ENCODE results near the gene MACO1.
"Not testable (repeated sequence)": the region's sequence is repeated elsewhere in the genome, so short reads cannot be mapped to it uniquely, and the experiment has no call there.

The MACO1 gene, protein sequence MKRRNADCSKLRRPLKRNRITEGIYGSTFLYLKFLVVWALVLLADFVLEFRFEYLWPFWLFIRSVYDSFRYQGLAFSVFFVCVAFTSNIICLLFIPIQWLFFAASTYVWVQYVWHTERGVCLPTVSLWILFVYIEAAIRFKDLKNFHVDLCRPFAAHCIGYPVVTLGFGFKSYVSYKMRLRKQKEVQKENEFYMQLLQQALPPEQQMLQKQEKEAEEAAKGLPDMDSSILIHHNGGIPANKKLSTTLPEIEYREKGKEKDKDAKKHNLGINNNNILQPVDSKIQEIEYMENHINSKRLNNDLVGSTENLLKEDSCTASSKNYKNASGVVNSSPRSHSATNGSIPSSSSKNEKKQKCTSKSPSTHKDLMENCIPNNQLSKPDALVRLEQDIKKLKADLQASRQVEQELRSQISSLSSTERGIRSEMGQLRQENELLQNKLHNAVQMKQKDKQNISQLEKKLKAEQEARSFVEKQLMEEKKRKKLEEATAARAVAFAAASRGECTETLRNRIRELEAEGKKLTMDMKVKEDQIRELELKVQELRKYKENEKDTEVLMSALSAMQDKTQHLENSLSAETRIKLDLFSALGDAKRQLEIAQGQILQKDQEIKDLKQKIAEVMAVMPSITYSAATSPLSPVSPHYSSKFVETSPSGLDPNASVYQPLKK
- total RNA-seq, result 57.6 to 81.7 (median 60.4) reads per million in 4 experiments

- peak; percentile 94 for DNase-seq
Measured at GRCh38 chr1:25430073-25430966, at the start of gene MACO1. TSS of gene MACO1 (plus strand) at chr1:25430897. CDS start at chr1:25431099, 202 bp downstream.

GRCh38 chr1:25382543-25382942, 48.2 kb upstream of the MACO1 start:
- not testable (repeated sequence) for DNase-seq

- not testable (repeated sequence) for DNase-seq
Measured at GRCh38 chr1:25383090-25383489, 47.6 kb upstream of the MACO1 start.

GRCh38 chr1:25383875-25384274, 46.8 kb upstream of the MACO1 start:
- not testable (repeated sequence) for DNase-seq

DNA sequence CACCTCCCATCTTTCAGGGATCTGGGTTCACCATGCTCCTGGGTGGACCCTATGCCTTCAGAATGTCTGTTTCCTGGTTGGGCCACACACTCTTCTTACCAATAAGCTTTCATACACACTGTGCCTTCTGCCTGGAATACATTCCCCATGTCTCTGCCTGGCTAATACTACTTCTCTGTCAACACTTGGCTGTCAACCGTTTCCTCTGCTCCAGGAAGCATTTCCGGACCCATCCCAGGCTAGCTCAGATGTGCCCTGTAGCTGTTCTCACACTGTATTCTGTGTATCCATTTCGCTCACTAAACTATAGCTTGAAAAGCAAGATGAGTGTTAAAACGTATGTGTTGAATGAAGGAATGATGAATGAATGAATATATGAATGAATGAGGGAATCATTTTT, 43.6 kb upstream of the MACO1 start:
- DNase-seq, result not testable (repeated sequence)

DNA sequence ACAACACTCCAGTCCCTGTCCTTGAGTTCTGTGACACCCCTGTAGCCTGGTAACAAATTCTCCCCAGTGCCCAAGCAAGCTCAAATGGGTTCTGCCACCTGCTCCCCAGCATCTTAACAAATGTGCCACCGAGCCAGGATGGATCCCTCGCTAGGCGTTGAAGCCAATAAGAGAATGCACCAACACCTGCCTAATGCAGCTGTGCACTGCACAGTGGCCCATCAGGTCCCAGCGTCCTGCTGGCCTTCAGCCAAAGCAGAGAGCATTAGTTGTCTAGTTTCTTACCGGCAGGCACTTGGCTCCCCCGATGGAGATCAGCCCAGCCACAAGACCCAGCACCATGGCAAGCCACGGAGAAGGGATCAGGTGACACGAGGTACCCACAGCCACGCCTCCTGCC, 42.0 kb upstream of the MACO1 start:
- DNase-seq, result not testable (repeated sequence)

- not testable (repeated sequence) for DNase-seq
Measured at GRCh38 chr1:25389721-25390120, 41.0 kb upstream of the MACO1 start.

DNA sequence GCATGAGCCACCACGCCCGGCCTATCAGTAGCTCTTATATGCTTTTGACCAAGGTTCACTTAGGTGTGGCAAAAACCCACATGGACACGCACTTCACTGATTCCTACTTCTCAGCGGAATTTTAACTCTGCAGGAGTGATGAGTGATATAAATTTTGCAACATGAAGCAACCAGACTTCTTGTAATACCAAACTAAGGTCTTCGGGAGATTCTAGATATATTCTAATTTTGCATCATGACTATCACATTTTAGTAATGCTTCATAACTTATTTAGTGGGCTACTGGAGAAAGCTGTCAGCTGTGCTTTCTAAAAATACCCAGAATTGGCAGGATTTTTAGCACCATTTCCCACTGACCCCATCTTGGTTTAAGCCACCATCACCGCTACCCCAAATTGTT, 37.9 kb upstream of the MACO1 start:
- DNase-seq, result no peak

- not testable (repeated sequence) for DNase-seq
Measured at GRCh38 chr1:25397549-25397948, 33.1 kb upstream of the MACO1 start.

GRCh38 chr1:25398079-25398478, 32.6 kb upstream of the MACO1 start:
- not testable (repeated sequence) for DNase-seq

GRCh38 chr1:25402947-25403803, 27.5 kb upstream of the MACO1 start:
- DNase-seq, result not testable (repeated sequence)

DNA sequence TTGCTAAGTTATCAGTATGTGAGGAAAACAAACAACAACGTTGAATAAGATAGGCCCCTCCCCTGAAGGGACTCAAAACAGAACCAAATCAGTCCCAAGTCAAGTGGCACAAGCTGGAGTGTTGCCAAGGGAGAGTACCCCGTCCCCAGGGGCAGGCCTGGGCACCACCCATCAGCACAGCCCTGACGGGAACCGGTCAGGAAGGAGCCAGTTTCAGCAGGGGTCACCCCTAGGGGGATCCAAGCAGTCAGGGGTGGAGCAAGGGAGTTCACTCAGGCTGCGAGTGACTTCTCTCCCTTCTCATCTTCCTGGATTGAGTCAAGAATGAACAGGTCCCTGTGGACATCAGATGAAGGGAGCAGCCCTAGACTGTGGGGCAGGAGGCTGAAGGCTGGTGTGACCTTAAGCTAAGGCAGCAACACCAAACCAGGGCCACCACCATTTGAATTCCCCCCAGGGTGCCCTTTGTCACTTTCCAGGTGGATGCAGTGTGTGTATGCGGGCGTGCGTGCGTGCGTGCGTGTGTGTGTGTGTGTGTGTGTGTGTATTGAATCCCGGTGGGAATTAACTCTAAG, 24.9 kb upstream of the MACO1 start:
- not testable (repeated sequence) for DNase-seq

- not testable (repeated sequence) for DNase-seq
Measured at GRCh38 chr1:25409641-25410427, 20.9 kb upstream of the MACO1 start.

DNA sequence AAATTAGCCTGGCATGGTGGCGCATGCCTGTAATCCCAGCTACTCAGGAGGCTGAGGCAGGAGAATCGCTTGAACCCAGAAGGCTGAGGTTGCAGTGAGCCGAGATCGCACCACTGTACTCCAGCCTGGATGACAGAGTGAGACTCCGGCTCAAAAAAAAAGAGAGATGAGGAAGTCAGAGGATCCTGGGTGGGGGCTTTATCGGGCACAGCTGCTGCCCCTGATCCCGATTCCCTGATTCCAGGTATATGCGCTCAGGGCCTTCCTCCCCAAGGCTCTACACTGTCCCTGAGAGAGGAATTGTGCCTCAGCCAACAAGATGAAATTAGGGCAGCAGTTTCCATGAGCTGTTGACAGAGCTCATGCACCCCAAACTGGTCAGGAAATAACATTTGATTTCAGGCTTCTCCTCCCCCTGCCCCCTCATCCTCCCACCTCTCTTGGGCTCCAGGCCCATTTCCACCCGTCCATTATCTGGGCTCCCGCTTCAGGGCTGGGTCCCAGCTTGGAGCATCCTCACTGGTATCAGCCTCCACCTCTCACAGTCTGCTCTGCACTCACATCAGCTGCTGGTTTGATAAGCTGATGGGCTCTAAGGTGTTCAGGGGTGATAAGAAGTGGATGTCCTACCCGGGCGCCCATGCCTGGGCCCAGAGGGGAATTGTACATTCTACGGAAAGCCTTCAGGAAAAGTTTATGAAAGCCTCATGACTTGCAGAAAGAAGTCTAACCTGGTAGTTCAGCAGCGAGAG, 17.6 kb upstream of the MACO1 start:
- DNase-seq, result not testable (repeated sequence)

DNA sequence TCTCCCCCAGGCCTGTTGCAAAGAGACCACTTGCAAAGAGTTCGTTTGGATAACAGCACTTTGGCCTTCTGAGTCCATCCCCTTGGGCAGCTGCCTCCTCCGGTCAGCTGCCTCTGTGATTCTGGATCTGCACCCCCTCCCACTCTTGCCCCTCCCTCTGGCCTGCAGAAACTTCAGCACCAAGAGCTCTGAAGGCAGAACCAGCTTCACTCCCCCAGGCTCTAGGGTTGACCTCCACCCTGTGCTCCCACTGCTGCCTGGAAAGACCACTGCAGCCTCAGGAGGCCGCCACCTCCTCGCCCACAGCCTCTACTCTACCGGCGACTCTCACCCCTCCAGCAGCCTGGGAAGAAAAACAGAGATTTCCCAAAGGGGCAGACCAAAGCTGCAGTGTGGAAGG, 16.5 kb upstream of the MACO1 start:
- not testable (repeated sequence) for DNase-seq

DNA sequence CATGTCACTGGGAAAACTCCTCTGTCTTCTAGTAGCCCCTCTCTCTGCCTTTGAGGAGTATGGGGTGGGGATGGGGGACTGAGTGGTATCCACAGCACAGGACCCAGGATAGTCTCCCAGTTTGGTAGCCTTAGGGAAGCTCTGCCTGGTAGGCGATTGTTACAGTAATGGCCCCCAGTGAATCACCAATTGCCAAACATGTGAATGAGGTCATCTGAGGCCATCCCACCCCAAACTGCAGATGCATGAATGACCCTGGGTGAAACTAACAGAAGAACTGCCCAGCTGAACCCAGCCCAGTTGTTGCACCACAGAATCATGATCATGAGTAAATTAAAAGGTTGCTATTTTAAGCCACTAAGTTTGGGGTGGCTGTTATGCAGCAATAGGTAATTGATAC, 16.1 kb upstream of the MACO1 start:
- not testable (repeated sequence) for DNase-seq

DNA sequence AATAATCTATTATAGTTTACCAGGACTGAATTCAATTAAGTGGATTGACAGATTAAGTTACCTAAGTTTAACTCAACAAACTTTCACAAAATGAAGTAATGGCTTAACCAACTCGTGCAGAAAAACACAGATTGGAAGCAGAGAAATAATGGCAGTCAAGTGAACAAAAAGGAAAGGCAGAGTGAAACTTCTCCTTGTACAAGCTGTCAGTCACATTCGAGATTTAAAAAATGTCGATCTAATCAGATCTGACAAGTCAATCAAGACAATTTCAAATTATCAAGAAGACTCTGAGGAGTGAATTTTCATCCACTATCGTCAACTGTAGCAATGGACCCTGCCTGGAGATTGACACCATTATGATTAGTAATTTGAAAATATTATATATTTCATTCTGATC, 13.4 kb upstream of the MACO1 start:
- not testable (repeated sequence) for DNase-seq

GRCh38 chr1:25419339-25419738, 11.4 kb upstream of the MACO1 start:
- not testable (repeated sequence) for DNase-seq

- DNase-seq, result not testable (repeated sequence)
Measured at GRCh38 chr1:25420715-25421114, 10.0 kb upstream of the MACO1 start, which contains the start of gene RHCE. TSS of gene RHCE (minus strand) at chr1:25420825. CDS start at chr1:25420786, 39 bp downstream.

GRCh38 chr1:25423206-25423605, 7.5 kb upstream of the MACO1 start:
- not testable (repeated sequence) for DNase-seq

Measured in effector CD8-positive, alpha-beta T cell (primary cell).